ENCODE results near the gene RNF181. TPM values are rescaled to one million over a fixed set of nuclear protein-coding genes. Genes with fewer than 3 reads are reported as not detected.

Gene RNF181
- total and polyA plus RNA-seq, 2 of the 13 experiments (the other 11 are each of a cell fraction or from before 2014, with no cell fraction given) = 224 to 578 TPM

DNA sequence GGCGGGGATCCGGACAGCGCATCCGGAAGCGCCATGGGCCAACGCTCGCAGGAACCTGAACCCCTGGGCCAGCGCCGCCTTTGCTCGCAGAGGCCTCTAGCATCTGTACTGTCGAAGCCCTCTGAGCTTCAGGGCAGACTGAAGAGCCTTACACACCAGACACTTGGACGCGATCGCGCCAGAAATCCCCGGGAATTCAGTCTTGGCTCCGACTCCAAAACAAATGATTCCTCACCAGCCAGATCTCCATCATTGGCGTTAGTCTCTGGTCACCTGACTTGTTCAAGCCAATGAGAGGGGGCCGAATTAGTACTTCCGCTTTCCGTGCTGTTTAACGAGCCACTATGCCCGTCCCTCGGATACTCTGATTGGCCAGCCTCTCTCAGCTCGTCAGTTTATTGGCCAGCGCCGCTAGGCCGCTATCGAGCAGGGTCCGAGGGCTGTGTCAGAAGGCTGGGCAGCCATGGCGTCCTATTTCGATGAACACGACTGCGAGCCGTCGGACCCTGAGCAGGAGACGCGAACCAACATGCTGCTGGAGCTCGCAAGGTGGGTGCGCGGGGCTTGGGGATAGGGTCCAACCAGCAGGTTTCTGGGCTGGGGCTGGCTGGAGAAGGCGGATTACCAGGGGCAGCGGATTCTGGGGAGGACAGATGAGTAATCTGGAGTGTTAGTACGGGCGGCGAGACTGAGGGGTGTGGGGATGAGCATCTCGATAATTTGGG lies at the start of gene RNF181 (continued):
- TF ChIP-seq ZNF570 (CRISPR knock-in tag; IDR thresholded peaks at IDR 0.05; ENCODE audit: borderline replicate concordance) (no peak), RFX1 (IDR thresholded peaks at IDR 0.05) (no peak), NFKBIZ (CRISPR knock-in tag; IDR thresholded peaks at IDR 0.05) (no peak), NFE2L2 (IDR thresholded peaks at IDR 0.05; ENCODE audit: low read length) (no peak), TRIM24 (CRISPR knock-in tag; IDR thresholded peaks at IDR 0.05) (no peak), MED13 (CRISPR knock-in tag; IDR thresholded peaks at IDR 0.05) (peak; percentile 60; the same call in 1 of the 2 replicates), ZSCAN12 (CRISPR knock-in tag; IDR thresholded peaks at IDR 0.05) (no peak; the same call in 1 of the 2 replicates), RBM39 (IDR thresholded peaks at IDR 0.05; ENCODE audit: low read depth, low read length, poor library complexity, severe bottlenecking) (no peak), BRCA1 (CRISPR knock-in tag; IDR thresholded peaks at IDR 0.05) (0 out of 2 replicates have a peak, but pooled peaks have one; percentile 53), PRMT3 (CRISPR knock-in tag; IDR thresholded peaks at IDR 0.05; ENCODE audit: borderline replicate concordance, low read depth) (no peak), ZNF441 (CRISPR knock-in tag; IDR thresholded peaks at IDR 0.05; ENCODE audit: borderline replicate concordance) (peak; percentile 84), TSC22D2 (CRISPR knock-in tag; IDR thresholded peaks at IDR 0.05; ENCODE audit: borderline replicate concordance) (peak; percentile 35; the same call in 1 of the 2 replicates), ZNF792 (CRISPR knock-in tag; IDR thresholded peaks at IDR 0.05) (peak; percentile 57; the same call in 1 of the 2 replicates), ZNF382 (CRISPR knock-in tag; IDR thresholded peaks at IDR 0.05; ENCODE audit: borderline replicate concordance) (no peak), ZNF383 (CRISPR knock-in tag; IDR thresholded peaks at IDR 0.05; ENCODE audit: borderline replicate concordance) (no peak), SNAPC2 (CRISPR knock-in tag; IDR thresholded peaks at IDR 0.05) (no peak), MED8 (CRISPR knock-in tag; IDR thresholded peaks at IDR 0.05; ENCODE audit: insufficient replicate concordance) (no peak), EZH2 (conservative IDR thresholded peaks at IDR 0.05; ENCODE audit: low read depth, low read length) (no peak), ZBTB7A (CRISPR knock-in tag; IDR thresholded peaks at IDR 0.05) (no peak), SOX13 (IDR thresholded peaks at IDR 0.05) (no peak), SOX13 (CRISPR knock-in tag; conservative IDR thresholded peaks at IDR 0.05 in 1 of 2, IDR thresholded peaks at IDR 0.05 in 1 of 2) (no peak)
- TF ChIP-seq, protein P1, sequence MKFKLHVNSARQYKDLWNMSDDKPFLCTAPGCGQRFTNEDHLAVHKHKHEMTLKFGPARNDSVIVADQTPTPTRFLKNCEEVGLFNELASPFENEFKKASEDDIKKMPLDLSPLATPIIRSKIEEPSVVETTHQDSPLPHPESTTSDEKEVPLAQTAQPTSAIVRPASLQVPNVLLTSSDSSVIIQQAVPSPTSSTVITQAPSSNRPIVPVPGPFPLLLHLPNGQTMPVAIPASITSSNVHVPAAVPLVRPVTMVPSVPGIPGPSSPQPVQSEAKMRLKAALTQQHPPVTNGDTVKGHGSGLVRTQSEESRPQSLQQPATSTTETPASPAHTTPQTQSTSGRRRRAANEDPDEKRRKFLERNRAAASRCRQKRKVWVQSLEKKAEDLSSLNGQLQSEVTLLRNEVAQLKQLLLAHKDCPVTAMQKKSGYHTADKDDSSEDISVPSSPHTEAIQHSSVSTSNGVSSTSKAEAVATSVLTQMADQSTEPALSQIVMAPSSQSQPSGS (CRISPR knock-in tag; IDR thresholded peaks at IDR 0.05) = peak; percentile 22; the same call in 1 of the 2 replicates
- TF ChIP-seq, protein P2, sequence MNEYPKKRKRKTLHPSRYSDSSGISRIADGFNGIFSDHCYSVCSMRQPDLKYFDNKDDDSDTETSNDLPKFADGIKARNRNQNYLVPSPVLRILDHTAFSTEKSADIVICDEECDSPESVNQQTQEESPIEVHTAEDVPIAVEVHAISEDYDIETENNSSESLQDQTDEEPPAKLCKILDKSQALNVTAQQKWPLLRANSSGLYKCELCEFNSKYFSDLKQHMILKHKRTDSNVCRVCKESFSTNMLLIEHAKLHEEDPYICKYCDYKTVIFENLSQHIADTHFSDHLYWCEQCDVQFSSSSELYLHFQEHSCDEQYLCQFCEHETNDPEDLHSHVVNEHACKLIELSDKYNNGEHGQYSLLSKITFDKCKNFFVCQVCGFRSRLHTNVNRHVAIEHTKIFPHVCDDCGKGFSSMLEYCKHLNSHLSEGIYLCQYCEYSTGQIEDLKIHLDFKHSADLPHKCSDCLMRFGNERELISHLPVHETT (CRISPR knock-in tag; conservative IDR thresholded peaks at IDR 0.05) = no peak; the same call in 1 of the 2 replicates
- TF ChIP-seq, protein P3, sequence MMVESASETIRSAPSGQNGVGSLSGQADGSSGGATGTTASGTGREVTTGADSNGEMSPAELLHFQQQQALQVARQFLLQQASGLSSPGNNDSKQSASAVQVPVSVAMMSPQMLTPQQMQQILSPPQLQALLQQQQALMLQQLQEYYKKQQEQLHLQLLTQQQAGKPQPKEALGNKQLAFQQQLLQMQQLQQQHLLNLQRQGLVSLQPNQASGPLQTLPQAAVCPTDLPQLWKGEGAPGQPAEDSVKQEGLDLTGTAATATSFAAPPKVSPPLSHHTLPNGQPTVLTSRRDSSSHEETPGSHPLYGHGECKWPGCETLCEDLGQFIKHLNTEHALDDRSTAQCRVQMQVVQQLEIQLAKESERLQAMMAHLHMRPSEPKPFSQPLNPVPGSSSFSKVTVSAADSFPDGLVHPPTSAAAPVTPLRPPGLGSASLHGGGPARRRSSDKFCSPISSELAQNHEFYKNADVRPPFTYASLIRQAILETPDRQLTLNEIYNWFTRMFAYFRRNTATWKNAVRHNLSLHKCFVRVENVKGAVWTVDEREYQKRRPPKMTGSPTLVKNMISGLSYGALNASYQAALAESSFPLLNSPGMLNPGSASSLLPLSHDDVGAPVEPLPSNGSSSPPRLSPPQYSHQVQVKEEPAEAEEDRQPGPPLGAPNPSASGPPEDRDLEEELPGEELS (CRISPR knock-in tag; IDR thresholded peaks at IDR 0.05) = no peak
- TF ChIP-seq, protein P4, sequence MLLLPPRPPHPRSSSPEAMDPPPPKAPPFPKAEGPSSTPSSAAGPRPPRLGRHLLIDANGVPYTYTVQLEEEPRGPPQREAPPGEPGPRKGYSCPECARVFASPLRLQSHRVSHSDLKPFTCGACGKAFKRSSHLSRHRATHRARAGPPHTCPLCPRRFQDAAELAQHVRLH (CRISPR knock-in tag; IDR thresholded peaks at IDR 0.05; ENCODE audit: borderline replicate concordance, low read depth) = no peak
- TF ChIP-seq, protein P5, sequence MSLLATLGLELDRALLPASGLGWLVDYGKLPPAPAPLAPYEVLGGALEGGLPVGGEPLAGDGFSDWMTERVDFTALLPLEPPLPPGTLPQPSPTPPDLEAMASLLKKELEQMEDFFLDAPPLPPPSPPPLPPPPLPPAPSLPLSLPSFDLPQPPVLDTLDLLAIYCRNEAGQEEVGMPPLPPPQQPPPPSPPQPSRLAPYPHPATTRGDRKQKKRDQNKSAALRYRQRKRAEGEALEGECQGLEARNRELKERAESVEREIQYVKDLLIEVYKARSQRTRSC (CRISPR knock-in tag; IDR thresholded peaks at IDR 0.05; ENCODE audit: low read depth) = no peak
